ENCODE data around the gene GNA14.
"Not testable (repeated sequence)": the region's sequence is repeated elsewhere in the genome, so short reads cannot be mapped to it uniquely, and the experiment has no call there.

GNA14 gene

DNA sequence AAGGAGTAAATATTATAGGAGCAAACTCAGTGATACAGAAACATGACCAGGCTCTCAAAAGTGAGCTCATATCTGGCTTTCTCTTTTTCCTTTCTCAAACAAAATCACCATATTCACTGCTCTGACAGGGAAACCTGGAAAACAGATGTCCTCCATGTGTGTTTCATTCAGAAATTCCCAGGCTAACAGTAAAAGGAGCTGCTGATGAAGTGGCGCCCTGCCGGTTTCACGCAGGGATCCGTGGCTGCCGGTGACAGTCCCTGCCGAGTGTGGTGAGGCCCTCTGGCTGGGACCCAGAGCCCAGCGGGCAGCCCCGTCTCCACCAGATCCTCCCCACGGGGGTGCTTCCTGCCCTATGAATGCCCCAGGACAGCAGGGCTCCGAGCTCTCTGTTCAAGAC, 208.1 kb downstream of the GNA14 start:
- DNase-seq = no peak

DNA sequence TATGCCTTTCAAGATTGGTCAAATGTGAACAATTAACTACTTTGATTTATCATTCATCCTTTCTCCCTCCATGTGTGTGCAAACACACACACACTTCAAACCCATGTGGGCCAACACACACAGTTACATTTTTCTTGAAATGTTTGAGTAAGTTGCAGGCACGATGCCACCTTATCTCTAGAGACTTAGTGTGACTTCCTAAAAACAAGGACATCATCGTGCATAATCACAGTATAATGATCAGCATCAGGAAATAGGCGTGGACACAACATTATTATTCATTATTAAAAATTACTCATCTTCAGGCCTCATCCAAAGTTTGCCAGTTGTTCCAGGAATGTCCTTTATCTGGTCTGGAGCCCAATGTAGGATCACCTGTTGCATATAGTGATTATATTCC, 209.5 kb downstream of the GNA14 start:
- no peak for DNase-seq

DNA sequence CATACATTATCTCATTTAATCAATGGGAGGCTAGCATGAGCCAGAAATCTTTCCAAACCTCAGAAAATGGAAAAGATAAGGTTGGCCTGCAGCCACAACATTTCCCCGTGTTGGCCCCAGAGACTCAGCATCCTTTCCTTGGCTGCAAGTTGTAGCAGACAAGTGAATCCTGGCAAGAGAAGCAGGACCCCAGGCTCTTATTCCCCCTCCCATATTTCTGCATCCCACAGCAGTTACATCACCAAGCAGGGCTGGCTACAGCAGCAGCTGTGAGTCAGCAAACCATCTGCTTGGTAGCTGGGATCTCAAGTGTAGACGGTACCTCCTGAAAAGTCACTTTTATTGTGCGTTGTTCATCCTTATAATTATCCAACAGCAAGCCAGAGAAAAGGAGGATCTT, 212.4 kb downstream of the GNA14 start:
- no peak for DNase-seq

DNA sequence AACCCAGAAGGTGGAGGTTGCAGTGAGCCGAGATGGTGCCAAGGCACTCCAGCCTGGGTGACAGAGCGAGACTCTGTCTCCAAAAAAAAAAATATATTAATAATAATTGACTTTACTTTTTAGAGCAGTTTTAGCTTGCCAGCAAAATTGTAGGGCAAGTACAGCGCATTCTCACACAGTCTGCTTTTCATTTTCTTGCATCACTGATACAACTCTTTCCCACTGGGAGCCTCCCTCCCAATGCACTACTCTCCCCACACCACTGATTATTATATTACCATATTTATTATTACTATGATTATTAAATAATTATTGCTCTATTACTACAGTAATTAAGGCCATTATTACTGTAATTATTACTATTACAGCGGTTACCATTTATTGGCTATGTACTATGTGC, 212.8 kb downstream of the GNA14 start:
- DNase-seq = no peak

DNA sequence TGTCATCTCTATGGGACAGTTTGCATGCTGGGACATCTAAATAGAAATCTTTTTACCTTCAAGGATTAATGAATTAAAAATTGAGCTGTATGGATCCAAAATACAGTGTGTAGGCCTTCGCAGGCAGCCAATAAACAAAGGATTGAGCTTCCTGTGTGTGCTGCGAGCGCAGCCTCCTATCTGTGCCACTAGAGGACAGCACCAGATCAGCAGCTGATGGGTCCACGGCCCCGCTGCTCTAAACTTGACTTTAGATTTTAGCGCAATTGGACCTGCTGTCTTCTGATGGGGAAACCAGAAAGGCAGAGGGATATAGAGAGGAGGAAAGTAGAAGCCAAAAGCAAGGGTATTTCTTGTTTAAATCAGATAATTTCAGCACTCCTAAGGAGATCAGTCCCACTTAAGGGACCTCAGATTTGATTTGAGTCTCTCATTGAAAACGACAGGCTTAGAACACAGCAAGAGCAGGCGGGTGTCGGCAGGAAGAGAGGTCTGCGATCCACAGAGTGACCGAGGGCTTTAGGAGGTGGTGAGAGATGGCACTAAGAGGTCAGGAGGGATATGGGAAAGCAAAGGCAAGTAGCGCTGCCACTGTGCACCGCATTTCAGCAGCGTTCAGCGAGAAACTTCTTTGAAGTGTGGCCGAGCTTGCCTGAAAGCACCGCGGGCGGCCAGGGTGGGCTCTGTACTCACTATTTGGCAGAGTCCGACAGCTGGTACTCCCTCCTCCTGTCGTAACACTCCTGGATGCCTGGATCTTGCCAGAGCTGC, 214.3 kb downstream of the GNA14 start:
- peak; percentile 17 for DNase-seq

DNA sequence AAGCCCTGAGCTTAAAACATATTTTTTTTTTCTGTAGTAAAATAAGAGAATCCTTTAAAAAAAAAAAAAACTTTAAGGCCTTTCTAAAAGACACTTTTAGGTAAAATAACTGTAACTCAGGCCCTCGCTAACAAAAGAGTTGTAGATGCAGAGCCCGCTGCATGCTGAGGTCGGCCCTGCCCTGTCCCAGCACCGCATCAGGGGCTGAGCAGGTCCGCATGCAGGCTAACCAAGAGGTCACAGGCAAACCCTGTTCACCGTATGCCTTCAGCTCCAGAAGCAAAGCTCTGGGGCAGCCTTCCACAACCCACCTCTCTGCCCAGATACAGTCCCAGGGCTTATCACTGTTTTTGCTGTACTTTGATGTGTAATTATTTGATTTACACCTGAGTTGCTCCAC, 216.1 kb downstream of the GNA14 start:
- DNase-seq = no peak

DNA sequence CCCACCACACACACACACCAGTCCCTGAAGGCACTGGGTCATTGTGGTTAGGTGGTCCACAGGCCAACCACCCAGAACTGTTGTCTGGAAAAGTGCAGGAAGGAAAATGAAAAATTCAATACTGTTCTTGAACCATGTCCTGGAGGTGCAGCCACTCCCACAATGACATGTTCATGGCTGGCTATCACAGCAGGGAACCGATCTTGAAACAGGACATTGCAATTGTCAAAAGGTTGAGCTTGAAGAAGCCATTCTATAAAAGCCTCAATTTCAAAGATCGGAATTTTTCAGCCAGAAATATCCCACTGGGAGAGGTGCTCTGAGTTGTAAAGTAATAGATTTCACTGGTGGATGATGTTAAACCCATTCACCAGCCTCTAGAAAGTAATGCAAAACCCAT, 218.2 kb downstream of the GNA14 start:
- DNase-seq = no peak

DNA sequence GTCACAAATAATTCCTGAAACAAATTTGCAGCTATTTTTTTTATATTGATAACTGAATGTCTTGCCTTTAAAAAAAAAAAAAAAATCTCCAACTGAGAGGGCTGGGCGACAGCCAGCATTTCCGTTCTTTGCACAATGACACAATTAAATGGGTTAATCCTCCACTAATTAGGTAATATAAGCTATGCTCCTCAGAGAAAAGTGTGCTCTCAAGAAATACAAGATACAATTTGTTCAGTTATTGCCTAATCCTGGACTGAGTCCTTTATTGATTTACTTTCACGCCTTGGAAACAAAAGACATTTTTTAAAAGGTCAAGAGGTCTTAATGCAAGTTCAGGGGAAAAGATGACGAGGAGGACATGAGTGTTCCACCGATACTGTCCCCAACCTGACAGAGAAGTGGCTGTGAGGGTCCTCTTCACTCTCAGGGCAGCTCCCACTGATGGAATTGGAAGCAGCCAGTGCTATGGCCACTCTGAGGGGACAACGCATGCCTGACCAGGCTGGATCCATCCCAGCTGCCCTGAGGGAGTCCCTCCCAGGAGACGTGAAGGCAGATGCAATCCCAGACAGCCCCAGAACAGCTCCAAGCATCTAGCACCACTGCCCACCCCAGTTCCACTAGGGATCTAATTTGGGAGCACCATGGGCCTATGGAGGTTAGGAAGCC, 220.7 kb downstream of the GNA14 start:
- DNase-seq = no peak

DNA sequence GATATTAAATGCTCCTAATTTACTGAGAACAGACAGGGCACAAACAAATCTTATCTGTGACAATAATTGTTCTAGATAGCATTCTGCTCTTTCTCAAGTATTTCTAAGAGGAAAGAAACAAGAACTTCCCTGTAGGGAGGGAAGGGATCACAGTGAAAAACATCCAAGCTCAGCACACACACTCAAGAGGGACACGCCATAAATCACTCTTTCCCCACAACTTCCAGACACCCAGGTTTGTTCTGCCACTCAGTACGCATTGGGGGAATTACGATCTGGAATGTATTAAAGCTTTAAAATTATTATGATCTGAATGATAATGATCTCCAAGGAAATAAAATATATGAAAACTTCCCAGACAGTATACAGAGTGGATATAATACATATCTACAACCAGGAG, 221.4 kb downstream of the GNA14 start:
- no peak for DNase-seq

DNA sequence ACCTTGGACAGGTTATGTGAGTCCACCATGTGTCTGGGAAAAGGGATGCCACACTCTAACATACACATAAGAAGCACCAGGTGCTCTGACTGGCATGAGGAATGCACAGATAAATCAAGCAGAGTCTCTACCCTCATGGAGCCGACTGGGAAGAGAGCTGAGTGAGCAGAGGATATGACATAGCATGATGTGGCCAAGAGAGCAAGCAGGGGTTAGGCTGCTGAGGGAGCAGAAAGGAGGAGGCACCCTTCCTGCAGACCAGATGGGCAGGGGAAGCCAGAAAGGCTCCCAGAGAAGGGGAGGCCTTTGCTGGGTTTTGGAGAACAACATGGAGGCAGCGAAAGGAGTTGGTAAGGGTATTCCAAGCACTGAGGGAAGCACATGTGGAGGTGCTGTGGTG, 223.1 kb downstream of the GNA14 start:
- no peak for DNase-seq

DNA sequence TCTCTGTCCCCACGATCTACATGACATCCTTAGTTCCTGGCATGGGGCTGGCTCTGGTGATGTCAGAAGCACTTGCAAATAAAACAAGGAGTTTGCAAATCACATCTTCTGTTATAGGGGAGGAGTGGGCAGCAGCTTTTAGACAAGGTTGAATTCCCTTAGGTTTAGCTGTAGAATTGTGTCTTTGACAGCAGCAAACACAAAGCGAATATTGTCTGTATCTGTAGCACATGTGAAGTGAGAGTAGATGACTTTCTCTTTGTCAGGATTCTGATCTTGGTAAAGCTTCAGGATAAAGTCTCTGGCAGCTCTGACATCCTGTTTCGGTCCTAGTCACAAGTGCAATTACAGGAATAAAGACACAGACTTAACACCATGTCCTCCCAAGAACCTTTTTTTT, 224.3 kb downstream of the GNA14 start:
- DNase-seq = no peak

DNA sequence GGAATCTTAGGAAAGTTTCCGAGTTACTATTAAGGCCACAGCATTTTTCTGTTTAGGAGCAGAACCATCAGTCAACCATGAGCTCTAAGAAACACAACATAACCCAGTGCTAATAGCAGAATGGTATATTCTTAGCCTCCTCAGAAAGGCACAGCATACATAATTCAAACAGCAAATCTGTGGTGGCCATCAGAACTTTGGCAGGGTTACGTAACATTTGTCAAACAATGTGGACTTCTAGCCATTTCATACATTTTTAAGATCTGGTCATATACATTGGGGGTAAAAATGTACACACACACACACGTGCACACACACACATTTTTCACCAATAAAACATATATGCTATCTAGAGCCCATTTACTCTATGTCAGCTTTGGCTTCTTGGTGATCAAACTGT, 225.2 kb downstream of the GNA14 start:
- no peak for DNase-seq

DNA sequence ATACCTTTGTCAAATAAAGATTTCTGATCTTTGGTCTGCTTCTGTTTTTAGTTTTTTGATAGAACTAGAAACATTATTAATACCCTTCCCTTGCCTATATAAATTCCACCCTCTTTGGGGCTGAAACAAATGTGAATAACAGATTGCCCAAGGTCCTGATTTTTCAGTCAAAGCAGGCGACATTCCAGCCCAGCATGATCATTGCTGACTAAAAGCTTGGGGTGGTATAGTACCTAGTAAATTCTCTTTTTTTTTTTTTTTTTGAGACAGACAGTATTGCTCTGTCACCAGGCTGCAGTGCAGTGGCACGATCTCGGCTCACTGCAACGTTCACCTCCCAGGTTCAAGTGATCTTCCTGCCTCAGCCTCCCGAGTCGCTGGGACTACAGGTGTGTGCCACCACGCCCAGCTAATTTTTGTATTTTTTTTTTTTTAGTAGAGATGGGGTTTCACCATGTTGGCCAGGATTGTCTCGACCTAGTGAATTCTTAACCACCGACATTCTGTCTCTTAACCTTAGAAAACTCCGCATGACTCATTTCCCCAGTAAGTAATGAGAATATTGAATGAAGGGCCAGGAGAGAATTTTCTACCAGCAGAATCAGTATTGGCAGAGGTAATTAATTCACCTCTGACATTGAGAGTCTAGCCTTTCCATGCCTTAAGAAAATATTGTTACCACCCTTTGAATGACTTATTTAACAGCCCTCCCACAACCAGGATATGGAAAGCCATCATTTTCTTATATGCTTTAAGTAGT, 226.4 kb downstream of the GNA14 start:
- no peak for DNase-seq

DNA sequence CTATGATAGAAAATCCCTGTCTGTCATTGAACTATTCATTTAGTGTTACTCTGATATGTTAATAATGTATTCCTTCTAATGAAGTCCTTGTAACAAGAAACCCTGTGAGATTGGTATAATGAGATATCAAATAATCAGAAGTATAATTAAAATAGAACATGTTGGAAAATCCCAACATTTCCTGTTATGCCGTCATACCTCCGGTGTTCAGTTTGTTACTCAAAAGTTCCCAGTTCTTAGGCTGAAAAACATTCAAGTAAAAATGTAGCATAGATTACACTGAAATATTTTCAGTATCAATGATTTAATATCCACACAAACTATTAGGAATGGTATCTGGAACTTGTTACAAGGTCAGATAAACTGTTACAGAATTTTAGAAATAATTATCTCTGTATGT, 227.5 kb downstream of the GNA14 start:
- DNase-seq = no peak

DNA sequence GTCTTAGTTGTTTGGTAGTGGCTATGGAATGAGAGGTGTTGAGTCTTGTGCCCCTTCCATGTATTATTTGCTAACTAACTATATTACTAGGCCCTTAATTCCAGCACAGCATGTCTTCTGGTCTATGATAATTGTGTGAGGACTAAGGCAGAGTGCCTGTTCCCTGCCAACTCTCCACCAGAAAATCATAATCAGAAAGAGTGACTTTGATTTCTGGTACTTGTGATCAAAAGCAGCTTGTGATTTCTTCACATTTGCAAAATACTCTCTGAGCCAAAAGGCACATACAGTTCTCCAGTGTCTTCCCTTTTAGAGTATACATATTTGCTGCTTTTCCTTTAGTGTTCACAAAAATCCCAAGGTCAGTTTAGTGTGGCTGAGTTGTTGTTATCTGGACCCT, 229.9 kb downstream of the GNA14 start:
- no peak for DNase-seq

DNA sequence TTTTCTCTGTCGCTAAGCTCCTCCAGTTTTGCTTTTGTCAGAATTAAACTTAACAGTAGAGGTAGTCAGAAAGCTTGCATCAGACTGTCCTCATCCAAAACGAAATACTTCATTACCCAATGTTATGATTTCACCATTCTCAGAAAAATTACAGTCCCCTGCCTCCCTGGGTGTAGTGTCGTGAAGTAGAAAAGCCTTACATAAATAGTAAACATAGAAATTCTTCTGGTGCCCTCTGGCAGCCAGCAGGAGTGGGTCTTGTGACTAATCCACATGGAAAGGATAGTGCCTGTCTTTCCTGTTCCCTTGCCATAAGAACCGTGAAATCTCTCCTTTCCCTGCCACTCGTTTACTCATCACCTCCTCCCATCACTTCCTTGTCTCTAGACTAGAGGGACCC, 230.6 kb downstream of the GNA14 start:
- no peak for DNase-seq

DNA sequence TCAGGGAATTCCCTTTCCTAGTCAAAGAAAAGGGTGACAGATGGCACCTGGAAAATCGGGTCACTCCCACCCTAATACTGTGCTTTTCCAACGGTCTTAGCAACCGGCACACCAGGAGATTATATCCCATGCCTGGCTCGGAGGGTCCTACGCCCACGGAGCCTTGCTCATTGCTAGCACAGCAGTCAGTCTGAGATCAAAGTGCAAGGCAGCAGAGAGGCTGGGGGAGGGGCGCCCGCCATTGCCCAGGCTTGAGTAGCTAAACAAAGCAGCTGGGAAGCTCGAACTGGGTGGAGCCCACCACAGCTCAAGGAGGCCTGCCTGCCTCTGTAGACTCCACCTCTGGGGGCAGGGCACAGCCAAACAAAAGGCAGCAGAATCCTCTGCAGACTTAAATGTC, 239.6 kb downstream of the GNA14 start:
- DNase-seq = not testable (repeated sequence)

DNA sequence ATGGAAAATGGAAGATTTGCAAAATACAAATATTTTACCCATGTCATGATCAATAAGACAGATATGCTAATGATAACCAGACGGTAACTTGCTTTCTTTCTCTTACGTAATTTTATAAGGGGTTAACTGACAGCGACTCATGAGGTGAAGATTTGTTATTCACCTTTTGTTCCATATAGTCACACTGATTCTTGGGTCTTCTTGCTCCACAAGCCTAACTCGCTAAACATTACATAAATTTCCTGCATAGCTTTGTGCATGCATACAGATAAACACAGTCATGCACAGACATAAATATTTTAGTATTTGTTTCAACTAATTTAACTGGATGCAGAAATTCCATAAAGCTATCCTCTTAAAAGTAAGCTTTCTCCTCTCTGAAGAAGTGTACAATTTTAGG, 244.9 kb downstream of the GNA14 start:
- no peak for DNase-seq

DNA sequence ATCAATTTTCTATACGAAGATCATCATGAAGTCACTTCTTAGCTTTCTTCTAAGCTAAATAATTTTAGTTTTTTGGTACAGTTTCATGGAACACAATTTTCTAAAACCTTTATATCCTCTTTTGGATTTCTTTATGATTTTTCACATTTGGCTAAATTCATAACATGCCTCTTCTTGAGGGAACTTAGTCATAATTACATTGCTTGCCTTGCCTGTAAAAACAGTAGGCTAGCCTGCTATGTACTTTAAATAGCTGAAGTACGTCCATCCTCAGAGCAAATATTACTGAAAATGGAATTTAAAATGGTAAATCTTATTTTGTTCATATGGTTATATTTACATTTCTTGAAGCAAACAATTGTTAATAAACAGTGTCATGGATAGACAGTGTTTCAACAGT, 245.8 kb downstream of the GNA14 start:
- no peak for DNase-seq

DNA sequence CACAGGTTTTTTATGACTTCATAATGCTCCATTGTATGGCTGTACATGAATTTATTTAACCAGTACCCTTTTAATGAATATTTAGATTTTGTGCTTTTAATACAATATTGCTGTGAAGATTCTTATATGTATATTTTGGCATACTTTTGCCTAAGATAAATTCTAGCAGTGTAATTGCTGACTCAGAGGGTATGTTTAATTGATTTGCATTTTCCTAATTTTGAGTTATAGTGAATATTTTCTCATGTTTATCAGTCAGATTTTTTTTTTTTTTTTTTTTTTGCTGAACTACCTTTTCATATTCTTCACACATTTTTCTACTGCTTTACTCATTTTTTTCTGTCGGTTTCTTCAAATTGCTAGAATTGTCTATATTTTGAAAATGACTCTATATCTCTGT, 248.2 kb downstream of the GNA14 start:
- no peak for DNase-seq

DNA sequence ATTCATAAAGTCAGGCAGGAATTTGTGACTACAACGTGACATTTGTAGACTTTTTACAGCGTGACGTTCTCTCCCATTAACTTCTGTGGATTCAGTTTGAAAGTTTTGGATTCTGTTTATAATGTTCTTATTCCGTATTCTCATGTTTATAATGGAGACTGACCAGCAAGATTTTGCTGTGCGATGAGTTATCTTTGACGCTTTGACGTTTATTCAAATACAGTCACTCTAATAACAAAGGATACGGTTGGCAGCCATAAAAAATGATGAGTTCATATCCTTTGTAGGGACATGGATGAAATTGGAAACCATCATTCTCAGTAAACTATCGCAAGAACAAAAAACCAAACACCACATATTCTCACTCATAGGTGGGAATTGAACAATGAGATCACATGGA, 249.5 kb downstream of the GNA14 start:
- DNase-seq = not testable (repeated sequence)

DNA sequence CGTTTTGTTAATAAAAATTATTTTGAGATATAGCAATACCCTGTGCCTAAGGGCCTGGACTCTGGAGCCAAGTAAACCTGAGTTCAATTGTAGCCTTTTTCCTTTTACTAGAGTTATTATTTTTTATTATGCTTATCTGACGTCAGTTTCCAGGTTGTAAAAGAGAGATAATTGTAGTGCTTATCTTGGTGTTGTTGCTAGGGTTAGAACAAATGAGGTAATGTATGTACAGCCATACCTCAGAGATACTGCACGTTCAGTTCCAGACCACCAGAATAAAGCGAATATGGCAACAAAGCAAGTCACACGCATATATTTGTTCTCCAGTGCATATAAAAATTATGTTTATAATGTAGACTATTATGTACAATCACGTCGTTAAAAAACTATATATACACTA, 255.8 kb downstream of the GNA14 start:
- no peak for DNase-seq

DNA sequence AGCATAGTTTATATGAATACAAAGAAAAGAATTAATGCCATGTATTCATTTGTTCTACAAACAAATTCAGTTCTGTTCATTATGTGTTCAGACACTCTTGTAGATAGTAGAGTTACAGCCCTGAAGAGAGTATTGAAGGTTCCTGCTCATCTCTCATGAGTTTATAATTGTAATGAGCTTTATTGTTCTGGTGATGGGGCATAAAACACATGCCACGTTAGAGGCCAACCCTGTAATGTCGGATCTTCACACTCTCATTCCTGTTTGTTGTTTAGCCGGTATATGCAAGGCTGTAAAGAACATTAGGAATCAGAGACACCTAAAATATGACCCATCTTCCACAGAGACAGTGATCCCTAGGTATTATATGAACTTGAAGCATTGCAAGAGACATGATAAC, 256.3 kb downstream of the GNA14 start:
- no peak for DNase-seq

DNA sequence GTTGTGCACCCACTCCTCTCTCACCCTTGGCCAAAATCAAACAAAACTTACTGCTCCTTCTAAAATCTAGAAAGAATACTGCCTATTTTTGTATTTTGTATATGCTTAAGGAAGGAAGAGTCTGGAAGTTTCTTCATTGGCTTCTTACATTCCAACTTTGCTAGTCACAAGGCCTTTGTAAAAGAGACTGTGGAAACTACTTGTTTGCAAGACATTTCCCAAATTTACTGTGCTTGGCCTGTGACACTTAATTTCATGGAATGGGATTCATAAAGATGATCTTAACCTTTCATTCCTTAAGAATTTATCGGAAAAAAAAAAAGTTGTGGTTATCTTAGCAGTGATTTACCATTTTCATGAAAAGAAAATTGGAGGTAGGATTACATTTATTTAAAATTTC, 261.9 kb downstream of the GNA14 start:
- DNase-seq = no peak

All from activated gamma-delta T cell treated with Interleukin-2 at 50 U/mL for 16 hours (primary cell).